ENCODE data around the gene MRC2. TPM values are rescaled to one million over a fixed set of nuclear protein-coding genes. Genes with fewer than 3 reads are reported as not detected.
"Not testable (repeated sequence)": the region's sequence is repeated elsewhere in the genome, so short reads cannot be mapped to it uniquely, and the experiment has no call there.

The MRC2 gene
- total RNA-seq, 3 donors from 2014 or later (not counting 1 experiment from before 2014, with no cell fraction given), result 0.23 to 0.54 (median 0.50) TPM

GRCh38 chr17:62692721-62693431 is 65.4 kb downstream of the MRC2 start:
- Histone ChIP-seq H3K27ac (ENCODE audit: low read length) (no peak overlapping the region), H3K27me3 (ENCODE audit: control insufficient read depth, insufficient read depth, low read length) (no peaks in the 10 kb centered on the region), H3K4me3 (ENCODE audit: low read length) (no peak overlapping the region), H3K9me3 (ENCODE audit: control insufficient read depth, insufficient read depth, low read length) (no peaks in the 10 kb centered on the region), H3K4me1 (ENCODE audit: control insufficient read depth, insufficient read depth, low read length) (no peaks in the 10 kb centered on the region), H3K36me3 (ENCODE audit: control insufficient read depth, insufficient read depth, low read length) (no peaks in the 10 kb centered on the region)
- Mint-ChIP-seq H3K36me3 (no peaks in the 10 kb centered on the region), H3K4me1 (no peaks in the 10 kb centered on the region), H3K9me3 (no peaks in the 10 kb centered on the region), H3K4me3 (no peak overlapping the region), H3K27me3 (ENCODE audit: low read depth in 2 of 2) (no peaks in the 10 kb centered on the region), H3K27ac (no peak overlapping the region)
- DNase-seq (no peak), ATAC-seq (no peak)
- TF ChIP-seq CTCF (IDR thresholded peaks at IDR 0.05), result no peak
- WGBS (ENCODE audit: insufficient coverage), result 81% methylated on average over 12 of the region's 14 CpGs
- intact Hi-C loops (cut with micrococcal nuclease), result no loop called here

DNA sequence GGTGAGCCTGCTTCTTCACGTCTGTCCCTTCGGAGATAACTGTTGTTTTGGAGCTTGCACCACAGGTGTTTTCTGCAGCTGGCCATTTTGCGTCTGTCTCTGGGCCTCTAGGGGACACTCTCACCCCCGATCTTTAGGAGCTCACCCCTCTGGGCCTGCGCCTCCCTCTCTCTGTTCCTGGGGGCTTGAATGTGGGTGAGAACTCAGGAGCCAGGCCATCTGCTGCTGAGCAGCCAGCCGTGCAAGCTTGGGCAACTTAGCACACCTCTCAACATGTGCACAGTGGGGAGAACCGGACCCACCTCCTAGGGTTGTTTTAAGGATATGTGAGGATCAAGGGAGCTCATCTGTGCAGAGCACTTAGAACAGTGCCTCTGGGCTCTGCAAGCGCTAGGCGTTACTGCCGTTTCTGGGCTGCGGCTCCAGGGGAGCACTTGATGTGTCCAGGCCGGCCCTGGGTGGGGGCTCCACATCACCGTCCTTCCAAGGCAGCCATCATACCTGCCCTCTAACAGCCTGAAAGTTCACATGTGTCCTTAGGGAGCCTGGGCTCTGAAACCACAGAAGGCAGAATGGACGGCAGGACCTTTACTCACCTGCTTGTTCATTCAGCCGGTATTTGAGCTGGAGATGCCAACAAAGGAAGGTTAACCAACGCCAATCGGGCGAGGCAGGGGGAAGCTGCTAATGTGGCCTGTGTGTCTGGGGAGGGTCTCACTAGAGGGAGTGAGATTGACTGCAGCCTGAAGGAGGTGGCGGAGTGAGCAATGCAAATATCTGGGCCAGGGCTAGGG is 66.3 kb downstream of the MRC2 start:
- Mint-ChIP-seq H3K9me3 (no peaks in the 10 kb centered on the region), H3K27ac (no peak overlapping the region), H3K4me3 (no peak overlapping the region), H3K4me1 (no peaks in the 10 kb centered on the region), H3K36me3 (no peaks in the 10 kb centered on the region), H3K27me3 (ENCODE audit: low read depth in 2 of 2) (no peaks in the 10 kb centered on the region)
- Histone ChIP-seq H3K27ac (ENCODE audit: low read length) (no peak overlapping the region), H3K4me3 (ENCODE audit: low read length) (no peak overlapping the region), H3K9me3 (ENCODE audit: control insufficient read depth, insufficient read depth, low read length) (no peaks in the 10 kb centered on the region), H3K4me1 (ENCODE audit: control insufficient read depth, insufficient read depth, low read length) (no peaks in the 10 kb centered on the region), H3K36me3 (ENCODE audit: control insufficient read depth, insufficient read depth, low read length) (no peaks in the 10 kb centered on the region), H3K27me3 (ENCODE audit: control insufficient read depth, insufficient read depth, low read length) (no peaks in the 10 kb centered on the region)
- 90% methylated on average over 19 of the region's 19 CpGs for WGBS (ENCODE audit: insufficient coverage)
- DNase-seq (no peak), ATAC-seq (no peak)
- no peak for TF ChIP-seq CTCF (IDR thresholded peaks at IDR 0.05)
- intact Hi-C loops (cut with micrococcal nuclease), result no loop called here

- H3K27me3 Mint-ChIP-seq (ENCODE audit: low read depth in 2 of 2); H3K27ac Mint-ChIP-seq; H3K4me1 Mint-ChIP-seq; H3K27me3 ChIP-seq (ENCODE audit: control insufficient read depth, insufficient read depth, low read length); ATAC-seq; H3K27ac ChIP-seq (ENCODE audit: low read length); H3K36me3 Mint-ChIP-seq; H3K4me3 Mint-ChIP-seq; DNase-seq; intact Hi-C loops (cut with micrococcal nuclease); H3K36me3 ChIP-seq (ENCODE audit: control insufficient read depth, insufficient read depth, low read length); H3K4me3 ChIP-seq (ENCODE audit: low read length); H3K4me1 ChIP-seq (ENCODE audit: control insufficient read depth, insufficient read depth, low read length); H3K9me3 ChIP-seq (ENCODE audit: control insufficient read depth, insufficient read depth, low read length); H3K9me3 Mint-ChIP-seq: not testable (repeated sequence)
- WGBS (ENCODE audit: insufficient coverage), result 84% methylated on average over 5 of the region's 5 CpGs
Measured at GRCh38 chr17:62695093-62695738, 67.7 kb downstream of the MRC2 start.

- Histone ChIP-seq H3K4me3 (ENCODE audit: low read length) (no peak overlapping the region), H3K36me3 (ENCODE audit: control insufficient read depth, insufficient read depth, low read length) (no peaks in the 10 kb centered on the region), H3K27me3 (ENCODE audit: control insufficient read depth, insufficient read depth, low read length) (no peaks in the 10 kb centered on the region), H3K4me1 (ENCODE audit: control insufficient read depth, insufficient read depth, low read length) (no peaks in the 10 kb centered on the region), H3K27ac (ENCODE audit: low read length) (no peak overlapping the region), H3K9me3 (ENCODE audit: control insufficient read depth, insufficient read depth, low read length) (no peaks in the 10 kb centered on the region)
- ATAC-seq, result no peak
- WGBS (ENCODE audit: insufficient coverage), result 80% methylated on average over 10 of the region's 10 CpGs
- H3K4me1 Mint-ChIP-seq, result no peaks in the 10 kb centered on the region
- intact Hi-C loops (cut with micrococcal nuclease), result no loop called here
- no peak for DNase-seq
- no peak for TF ChIP-seq CTCF (IDR thresholded peaks at IDR 0.05)
- H3K36me3 Mint-ChIP-seq, result no peaks in the 10 kb centered on the region
- H3K4me3 Mint-ChIP-seq, result no peak overlapping the region
- H3K27ac Mint-ChIP-seq, result no peak overlapping the region
- H3K27me3 Mint-ChIP-seq (ENCODE audit: low read depth in 2 of 2), result peaks cover 0 to 2% of the 10 kb centered on the region in 2 donors
- no peaks in the 10 kb centered on the region for H3K9me3 Mint-ChIP-seq
Measured at GRCh38 chr17:62696256-62696655, 68.8 kb downstream of the MRC2 start.

All from natural killer cell (primary cell).